K562 (cell line): Measurements from ENCODE around the gene HTRA3. TPM values are rescaled to one million over a fixed set of nuclear protein-coding genes. Genes with fewer than 3 reads are reported as not detected.
A peak's percentile ranks its signal among the peaks of the same experiment; 100 is the strongest.

Experiments
- BCL6 ChIP-seq: fragments of 250-450 bp; sonication (Bioruptor Pico); IDR thresholded peaks from 2 replicates; pipeline ENCODE4 v1.4.0; 2020
- ETV1 ChIP-seq: fragments of 450-650 bp; conservative IDR thresholded peaks from 2 replicates; pipeline ENCODE4 v1.6.1; 2016; ENCODE audit warnings: missing genetic modification characterization, control low read depth, low read depth, missing compliant biosample characterization
- HNRNPUL1 ChIP-seq: fragments of 200-400 bp; formaldehyde crosslinking; IDR thresholded peaks from 2 replicates; pipeline ENCODE4 v1.6.1; 2017; ENCODE audit warnings: low read length
- PML ChIP-seq: IDR thresholded peaks from 2 replicates; pipeline ENCODE4 v1.6.1; 2012; ENCODE audit warnings: low read length, inconsistent platforms
- ZNF318 ChIP-seq, 2 experiments: fragments of 450-650 bp; IDR thresholded peaks; 2 replicates each; pipeline ENCODE4 v1.6.1; 2016; ENCODE audit warnings: mild to moderate bottlenecking in 2 of 2, borderline replicate concordance in 1 of 2, low read depth in 1 of 2, moderate library complexity in 1 of 2
- ZNF436 ChIP-seq: fragments of 250-450, 450-650 bp; sonication (Bioruptor Pico); formaldehyde crosslinking; IDR thresholded peaks from 2 replicates; pipeline ENCODE4 v1.7.0; 2020; ENCODE audit warnings: mild to moderate bottlenecking
- polyA plus RNA-seq, 8 experiments: library from polyadenylated mRNA; depleted of rRNA in 4 of 8; stranded (reverse) in 5 of 8; unstranded in 3 of 8; fragments of >200 nt; fragmentation: Nextera tagmentation in 2 of 8; fragmentation: Illumina TruSeq in 1 of 8; extraction: Ambion mirVana in 2 of 8; extraction: Trizol in 1 of 8; gene quantifications; 2 replicates each; pipeline versions ENCODE4 v1.2.1 to v1.2.3, GENCODE V29; 2011 to 2014; ENCODE audit warnings: inconsistent platforms in 1 of 8, missing spikeins in 1 of 8
- total RNA-seq, 7 experiments: library from RNA; depleted of rRNA in 6 of 7; stranded (reverse); fragments of >200 nt in 6 of 7; fragmentation: Illumina TruSeq in 2 of 7; extraction: Trizol in 2 of 7; gene quantifications; 2 replicates each; pipeline versions ENCODE4 v1.2.1 to v1.2.3, GENCODE V29; 2011 to 2021; ENCODE audit warnings: low replicate concordance in 1 of 7
- TF ChIP-seq, protein P1 (sequence below): fragments of 450-650 bp; IDR thresholded peaks from 2 replicates; pipeline ENCODE4 v1.6.1; 2016; ENCODE audit warnings: mild to moderate bottlenecking, moderate library complexity

Gene HTRA3
- total and polyA plus RNA-seq, 9 of the 15 experiments (the other 6 are each of a cell fraction or from before 2014, with no cell fraction given) = 0.04 TPM; not detected in 8

GRCh38 chr4:8303485-8304281 is 34.1 kb downstream of the HTRA3 start (continued):
- TF ChIP-seq, protein P1, sequence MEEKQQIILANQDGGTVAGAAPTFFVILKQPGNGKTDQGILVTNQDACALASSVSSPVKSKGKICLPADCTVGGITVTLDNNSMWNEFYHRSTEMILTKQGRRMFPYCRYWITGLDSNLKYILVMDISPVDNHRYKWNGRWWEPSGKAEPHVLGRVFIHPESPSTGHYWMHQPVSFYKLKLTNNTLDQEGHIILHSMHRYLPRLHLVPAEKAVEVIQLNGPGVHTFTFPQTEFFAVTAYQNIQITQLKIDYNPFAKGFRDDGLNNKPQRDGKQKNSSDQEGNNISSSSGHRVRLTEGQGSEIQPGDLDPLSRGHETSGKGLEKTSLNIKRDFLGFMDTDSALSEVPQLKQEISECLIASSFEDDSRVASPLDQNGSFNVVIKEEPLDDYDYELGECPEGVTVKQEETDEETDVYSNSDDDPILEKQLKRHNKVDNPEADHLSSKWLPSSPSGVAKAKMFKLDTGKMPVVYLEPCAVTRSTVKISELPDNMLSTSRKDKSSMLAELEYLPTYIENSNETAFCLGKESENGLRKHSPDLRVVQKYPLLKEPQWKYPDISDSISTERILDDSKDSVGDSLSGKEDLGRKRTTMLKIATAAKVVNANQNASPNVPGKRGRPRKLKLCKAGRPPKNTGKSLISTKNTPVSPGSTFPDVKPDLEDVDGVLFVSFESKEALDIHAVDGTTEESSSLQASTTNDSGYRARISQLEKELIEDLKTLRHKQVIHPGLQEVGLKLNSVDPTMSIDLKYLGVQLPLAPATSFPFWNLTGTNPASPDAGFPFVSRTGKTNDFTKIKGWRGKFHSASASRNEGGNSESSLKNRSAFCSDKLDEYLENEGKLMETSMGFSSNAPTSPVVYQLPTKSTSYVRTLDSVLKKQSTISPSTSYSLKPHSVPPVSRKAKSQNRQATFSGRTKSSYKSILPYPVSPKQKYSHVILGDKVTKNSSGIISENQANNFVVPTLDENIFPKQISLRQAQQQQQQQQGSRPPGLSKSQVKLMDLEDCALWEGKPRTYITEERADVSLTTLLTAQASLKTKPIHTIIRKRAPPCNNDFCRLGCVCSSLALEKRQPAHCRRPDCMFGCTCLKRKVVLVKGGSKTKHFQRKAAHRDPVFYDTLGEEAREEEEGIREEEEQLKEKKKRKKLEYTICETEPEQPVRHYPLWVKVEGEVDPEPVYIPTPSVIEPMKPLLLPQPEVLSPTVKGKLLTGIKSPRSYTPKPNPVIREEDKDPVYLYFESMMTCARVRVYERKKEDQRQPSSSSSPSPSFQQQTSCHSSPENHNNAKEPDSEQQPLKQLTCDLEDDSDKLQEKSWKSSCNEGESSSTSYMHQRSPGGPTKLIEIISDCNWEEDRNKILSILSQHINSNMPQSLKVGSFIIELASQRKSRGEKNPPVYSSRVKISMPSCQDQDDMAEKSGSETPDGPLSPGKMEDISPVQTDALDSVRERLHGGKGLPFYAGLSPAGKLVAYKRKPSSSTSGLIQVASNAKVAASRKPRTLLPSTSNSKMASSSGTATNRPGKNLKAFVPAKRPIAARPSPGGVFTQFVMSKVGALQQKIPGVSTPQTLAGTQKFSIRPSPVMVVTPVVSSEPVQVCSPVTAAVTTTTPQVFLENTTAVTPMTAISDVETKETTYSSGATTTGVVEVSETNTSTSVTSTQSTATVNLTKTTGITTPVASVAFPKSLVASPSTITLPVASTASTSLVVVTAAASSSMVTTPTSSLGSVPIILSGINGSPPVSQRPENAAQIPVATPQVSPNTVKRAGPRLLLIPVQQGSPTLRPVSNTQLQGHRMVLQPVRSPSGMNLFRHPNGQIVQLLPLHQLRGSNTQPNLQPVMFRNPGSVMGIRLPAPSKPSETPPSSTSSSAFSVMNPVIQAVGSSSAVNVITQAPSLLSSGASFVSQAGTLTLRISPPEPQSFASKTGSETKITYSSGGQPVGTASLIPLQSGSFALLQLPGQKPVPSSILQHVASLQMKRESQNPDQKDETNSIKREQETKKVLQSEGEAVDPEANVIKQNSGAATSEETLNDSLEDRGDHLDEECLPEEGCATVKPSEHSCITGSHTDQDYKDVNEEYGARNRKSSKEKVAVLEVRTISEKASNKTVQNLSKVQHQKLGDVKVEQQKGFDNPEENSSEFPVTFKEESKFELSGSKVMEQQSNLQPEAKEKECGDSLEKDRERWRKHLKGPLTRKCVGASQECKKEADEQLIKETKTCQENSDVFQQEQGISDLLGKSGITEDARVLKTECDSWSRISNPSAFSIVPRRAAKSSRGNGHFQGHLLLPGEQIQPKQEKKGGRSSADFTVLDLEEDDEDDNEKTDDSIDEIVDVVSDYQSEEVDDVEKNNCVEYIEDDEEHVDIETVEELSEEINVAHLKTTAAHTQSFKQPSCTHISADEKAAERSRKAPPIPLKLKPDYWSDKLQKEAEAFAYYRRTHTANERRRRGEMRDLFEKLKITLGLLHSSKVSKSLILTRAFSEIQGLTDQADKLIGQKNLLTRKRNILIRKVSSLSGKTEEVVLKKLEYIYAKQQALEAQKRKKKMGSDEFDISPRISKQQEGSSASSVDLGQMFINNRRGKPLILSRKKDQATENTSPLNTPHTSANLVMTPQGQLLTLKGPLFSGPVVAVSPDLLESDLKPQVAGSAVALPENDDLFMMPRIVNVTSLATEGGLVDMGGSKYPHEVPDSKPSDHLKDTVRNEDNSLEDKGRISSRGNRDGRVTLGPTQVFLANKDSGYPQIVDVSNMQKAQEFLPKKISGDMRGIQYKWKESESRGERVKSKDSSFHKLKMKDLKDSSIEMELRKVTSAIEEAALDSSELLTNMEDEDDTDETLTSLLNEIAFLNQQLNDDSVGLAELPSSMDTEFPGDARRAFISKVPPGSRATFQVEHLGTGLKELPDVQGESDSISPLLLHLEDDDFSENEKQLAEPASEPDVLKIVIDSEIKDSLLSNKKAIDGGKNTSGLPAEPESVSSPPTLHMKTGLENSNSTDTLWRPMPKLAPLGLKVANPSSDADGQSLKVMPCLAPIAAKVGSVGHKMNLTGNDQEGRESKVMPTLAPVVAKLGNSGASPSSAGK = peak; percentile 30; the same call in 1 of the 2 replicates
- TF ChIP-seq ZNF436 (CRISPR knock-in tag) (no peak), HNRNPUL1 (no peak), BCL6 (CRISPR knock-in tag) (peak; percentile 42; the same call in 1 of the 2 replicates), PML (peak; percentile 74), ZNF318 (IDR thresholded peaks at IDR 0.05; ENCODE audit: borderline replicate concordance in 1 of 2, low read depth in 1 of 2) (peak in 1 of 2 experiments; percentile 100; a peak in 2 of 4 replicates), ETV1 (tag) (peak; percentile 71)
